ENCODE results near the gene S1PR5. TPM values are rescaled to one million over a fixed set of nuclear protein-coding genes. Genes with fewer than 3 reads are reported as not detected.

S1PR5 gene
- total and polyA plus RNA-seq, 9 of the 15 experiments (the other 6 are each of a cell fraction or from before 2014, with no cell fraction given): 0.03 to 0.54 (median 0.35) TPM; not detected in 4

GRCh38 chr19:10503002-10503789, 14.1 kb downstream of the S1PR5 start, which contains the start of gene KEAP1 (continued):
- TF ChIP-seq SMAD2 (IDR thresholded peaks at IDR 0.05; ENCODE audit: low read depth, low read length) (no peak), CC2D1A (IDR thresholded peaks at IDR 0.05) (no peak), SRSF7 (optimal IDR thresholded peaks at IDR 0.05; ENCODE audit: low read depth, low read length) (no peak), NUFIP1 (IDR thresholded peaks at IDR 0.05; ENCODE audit: partially characterized antibody) (no peak), KAT8 (IDR thresholded peaks at IDR 0.05; ENCODE audit: low read depth) (no peak), REST (IDR thresholded peaks at IDR 0.05; ENCODE audit: borderline replicate concordance) (no peak), REST (CRISPR knock-in tag; IDR thresholded peaks at IDR 0.05; ENCODE audit: low read depth) (no peak), MAFG (tag; conservative IDR thresholded peaks at IDR 0.05) (no peak), GABPB1 (CRISPR knock-in tag; IDR thresholded peaks at IDR 0.05) (no peak; the same call in 1 of the 2 replicates), SIN3A (IDR thresholded peaks at IDR 0.05; ENCODE audit: borderline replicate concordance in 2 of 2, control insufficient read depth in 1 of 2, low read depth in 2 of 2, low read length in 2 of 2) (no peak), RAD21 (CRISPR knock-in tag; conservative IDR thresholded peaks at IDR 0.05 in 1 of 2, IDR thresholded peaks at IDR 0.05 in 1 of 2) (no peak), ZNF79 (CRISPR knock-in tag; IDR thresholded peaks at IDR 0.05; ENCODE audit: low read depth) (no peak), ZNF561 (CRISPR knock-in tag; conservative IDR thresholded peaks at IDR 0.05) (no peak), NR4A1 (CRISPR knock-in tag; IDR thresholded peaks at IDR 0.05) (peak; percentile 6; the same call in 1 of the 2 replicates), NR4A1 (tag; IDR thresholded peaks at IDR 0.05) (peak; percentile 76; the same call in 1 of the 2 replicates), SREBF2 (CRISPR knock-in tag; IDR thresholded peaks at IDR 0.05) (no peak), PHF8 (IDR thresholded peaks at IDR 0.05; ENCODE audit: borderline replicate concordance, low read length) (peak; percentile 81; the same call in 1 of the 2 replicates), HOMEZ (CRISPR knock-in tag; IDR thresholded peaks at IDR 0.05) (no peak), POU5F1 (IDR thresholded peaks at IDR 0.05; ENCODE audit: borderline replicate concordance, low read depth, low read length, partially characterized antibody) (no peak)

Data from K562 (cell line).